H1 (cell line): ENCODE measurements around the gene OR10P1. TPM values are rescaled to one million over a fixed set of nuclear protein-coding genes. Genes with fewer than 3 reads are reported as not detected.

Experiments
- CTCF ChIA-PET: fragments of 300-600 bp; sonication (Branson Sonifier 250); formaldehyde crosslinking; loops from one replicate; lab custom pipeline; 2021; ENCODE audit not compliant: partially characterized antibody; lab: Charles Lee
- POLR2A ChIA-PET: fragments of 300-600 bp; sonication (Branson Sonifier 250); formaldehyde crosslinking; loops from one replicate; lab custom pipeline; 2021; ENCODE audit warnings: inconsistent platforms; ENCODE audit not compliant: partially characterized antibody; lab: Charles Lee
- DNase-seq, 2 experiments: peaks; one replicate each; pipeline versions ENCODE4 v3.0.0 to v3.0.0-alpha.2; 2010 to 2022; ENCODE audit warnings: low spot score in 2 of 2, low read depth in 1 of 2, mixed read lengths in 1 of 2
- FAIRE-seq: peaks from 2 replicates; lab custom pipeline; 2011; peaks lifted over from hg19 to GRCh38; lab: Jason Lieb, UNC
- H2AFZ ChIP-seq: 2 replicates; pipeline ENCODE4 v1.8.1; 2012; ENCODE audit warnings: low read length, inconsistent platforms
- H2AK5ac ChIP-seq: 2 replicates; pipeline ENCODE4 v1.6.1; 2013; ENCODE audit warnings: low read depth, low read length
- H2BK120ac ChIP-seq: replicated peaks from 2 replicates; pipeline ENCODE3; 2013; ENCODE audit warnings: low read depth, low read length, inconsistent platforms
- H2BK12ac ChIP-seq: 2 replicates; pipeline ENCODE4 v1.6.1; 2013; ENCODE audit warnings: low read depth, low read length
- H2BK15ac ChIP-seq: 2 replicates; pipeline ENCODE4 v1.6.1; 2013; ENCODE audit warnings: low read length
- H2BK20ac ChIP-seq: 2 replicates; pipeline ENCODE4 v1.6.1; 2013; ENCODE audit warnings: low read length
- H2BK5ac ChIP-seq: 2 replicates; pipeline ENCODE4 v1.6.1; 2013; ENCODE audit warnings: low read depth, low read length
- H3K14ac ChIP-seq: 2 replicates; pipeline ENCODE4 v1.6.1; 2013; ENCODE audit warnings: inconsistent platforms; ENCODE audit not compliant: insufficient read length
- H3K18ac ChIP-seq: 2 replicates; pipeline ENCODE4 v1.6.1; 2013; ENCODE audit warnings: low read length; ENCODE audit errors: extremely low read depth
- H3K23ac ChIP-seq: 2 replicates; pipeline ENCODE4 v1.6.1; 2013; ENCODE audit warnings: inconsistent platforms; ENCODE audit not compliant: insufficient read length
- H3K23me2 ChIP-seq: 2 replicates; pipeline ENCODE4 v1.6.1; 2013; ENCODE audit warnings: low read depth, low read length
- H3K27ac ChIP-seq: 2 replicates; pipeline ENCODE4 v1.6.1; 2011; ENCODE audit warnings: low read depth, low read length, inconsistent platforms
- H3K27me3 ChIP-seq, 4 experiments: replicated peaks in 1 of 4; 1 replicate in 1 of 4; 2 replicates in 3 of 4; pipeline versions ENCODE4 v1.6.1 to v1.8.1; 2011 to 2013; ENCODE audit warnings: low read length in 3 of 4, mild to moderate bottlenecking in 3 of 4, inconsistent platforms in 2 of 4, mixed read lengths in 2 of 4, moderate library complexity in 1 of 4; ENCODE audit not compliant: control insufficient read depth in 3 of 4, insufficient read depth in 3 of 4; ENCODE audit errors: extremely low read depth in 1 of 4
- H3K36me3 ChIP-seq, 4 experiments: 2 replicates each; pipeline versions ENCODE4 v1.6.1 to v1.8.1; 2011 to 2013; ENCODE audit warnings: mild to moderate bottlenecking in 4 of 4, low read length in 3 of 4, moderate library complexity in 2 of 4, control low read depth in 1 of 4, inconsistent platforms in 1 of 4; ENCODE audit not compliant: insufficient read depth in 4 of 4, control insufficient read depth in 2 of 4
- H3K4ac ChIP-seq: replicated peaks from 2 replicates; pipeline ENCODE3; 2013; ENCODE audit warnings: low read length, low read depth, mixed read lengths, inconsistent platforms; ENCODE audit not compliant: insufficient read length
- H3K4me1 ChIP-seq, 4 experiments: replicated peaks in 1 of 4; 1 replicate in 1 of 4; 2 replicates in 3 of 4; pipeline versions ENCODE4 v1.6.1 to v1.8.1; 2011 to 2013; ENCODE audit warnings: low read length in 3 of 4, inconsistent platforms in 2 of 4, mixed read lengths in 1 of 4; ENCODE audit not compliant: insufficient read depth in 4 of 4, control insufficient read depth in 3 of 4
- H3K4me2 ChIP-seq, 2 experiments: 2 replicates each; pipeline versions ENCODE4 v1.6.1 to v1.8.1; 2011 to 2013; ENCODE audit warnings: low read depth in 2 of 2, low read length in 2 of 2, control low read depth in 1 of 2, inconsistent platforms in 1 of 2, mild to moderate bottlenecking in 1 of 2; ENCODE audit not compliant: insufficient read depth in 1 of 2
- H3K4me3 ChIP-seq, 4 experiments: fragments of 200-600, 300-600 bp in 1 of 4; sonication (generic), shearing (Covaris generic), sonication (Bioruptor Twin) in 1 of 4; 2 replicates each; pipeline versions ENCODE4 v1.5.1 to v1.8.1; 2011 to 2016; ENCODE audit warnings: low read length in 4 of 4, low read depth in 3 of 4, control low read depth in 2 of 4, inconsistent platforms in 2 of 4, mild to moderate bottlenecking in 2 of 4, mixed read lengths in 1 of 4, moderate library complexity in 1 of 4; ENCODE audit not compliant: insufficient read depth in 2 of 4; ENCODE audit errors: extremely low read depth in 1 of 4
- H3K56ac ChIP-seq: replicated peaks from 2 replicates; pipeline ENCODE3; 2013; ENCODE audit warnings: low read depth, mild to moderate bottlenecking, mixed read lengths, low read length, inconsistent platforms; ENCODE audit not compliant: insufficient read length
- H3K79me1 ChIP-seq: 2 replicates; pipeline ENCODE4 v1.6.1; 2013; ENCODE audit warnings: low read depth, low read length, control low read depth
- H3K79me2 ChIP-seq, 2 experiments: 2 replicates each; pipeline versions ENCODE4 v1.6.1 to v1.8.1; 2012 to 2013; ENCODE audit warnings: low read length in 2 of 2, mild to moderate bottlenecking in 2 of 2, inconsistent platforms in 1 of 2; ENCODE audit not compliant: insufficient read depth in 2 of 2, control insufficient read depth in 1 of 2
- H3K9ac ChIP-seq, 4 experiments: replicated peaks in 1 of 4; 1 replicate in 1 of 4; 2 replicates in 3 of 4; pipeline versions ENCODE4 v1.6.1 to v1.8.1; 2011 to 2013; ENCODE audit warnings: low read depth in 3 of 4, low read length in 3 of 4, control low read depth in 2 of 4, mild to moderate bottlenecking in 2 of 4, moderate library complexity in 2 of 4, inconsistent platforms in 1 of 4; ENCODE audit errors: extremely low read depth in 1 of 4
- H3K9me3 ChIP-seq, 2 experiments: 2 replicates each; pipeline versions ENCODE4 v1.6.1 to v1.8.1; 2012 to 2013; ENCODE audit warnings: mild to moderate bottlenecking in 2 of 2, moderate library complexity in 2 of 2, control low read depth in 1 of 2, inconsistent platforms in 1 of 2, low read depth in 1 of 2, low read length in 1 of 2, mixed read lengths in 1 of 2; ENCODE audit not compliant: insufficient read depth in 2 of 2
- H4K20me1 ChIP-seq, 2 experiments: replicated peaks in 1 of 2; 2 replicates each; pipeline versions ENCODE3 to v1.8.1; 2011 to 2013; ENCODE audit warnings: inconsistent platforms in 2 of 2, low read length in 2 of 2, mild to moderate bottlenecking in 1 of 2; ENCODE audit not compliant: insufficient read depth in 2 of 2, control insufficient read depth in 1 of 2
- H4K5ac ChIP-seq: 2 replicates; pipeline ENCODE4 v1.6.1; 2013; ENCODE audit warnings: low read length, low read depth, mixed read lengths, inconsistent platforms; ENCODE audit not compliant: insufficient read length
- H4K8ac ChIP-seq: 2 replicates; pipeline ENCODE4 v1.8.0; 2013; ENCODE audit warnings: mild to moderate bottlenecking, moderate library complexity, low read length, inconsistent platforms; ENCODE audit not compliant: insufficient read depth; ENCODE audit errors: extremely low read depth
- H4K91ac ChIP-seq: replicated peaks from 2 replicates; pipeline ENCODE3; 2013; ENCODE audit warnings: low read length, mixed read lengths, inconsistent platforms; ENCODE audit not compliant: insufficient read length
- CBX8 ChIP-seq: fragments of 300-800, 300-1000 bp; sonication (generic); IDR thresholded peaks from 2 replicates; pipeline ENCODE4 v1.7.1; 2016; ENCODE audit warnings: low read depth, low read length, borderline replicate concordance
- EP300 ChIP-seq, 2 experiments: IDR thresholded peaks; 1 replicate in 1 of 2; 2 replicates in 1 of 2; pipeline ENCODE4 v1.6.1; 2011 to 2012; ENCODE audit warnings: low read depth in 2 of 2, low read length in 2 of 2, mild to moderate bottlenecking in 2 of 2, borderline replicate concordance in 1 of 2, inconsistent platforms in 1 of 2, moderate library complexity in 1 of 2
- GTF2F1 ChIP-seq: IDR thresholded peaks from 2 replicates; pipeline ENCODE4 v1.6.1; 2012; ENCODE audit warnings: low read depth, low read length, improper control_type of control experiment, borderline replicate concordance
- JUN ChIP-seq: IDR thresholded peaks from 2 replicates; pipeline ENCODE4 v1.6.1; 2011; ENCODE audit warnings: low read depth, mild to moderate bottlenecking, improper control_type of control experiment, low read length
- JUND ChIP-seq: IDR thresholded peaks from 2 replicates; pipeline ENCODE4 v1.6.1; 2011; ENCODE audit warnings: mild to moderate bottlenecking, improper control_type of control experiment, low read length
- WGBS, 2 experiments: shearing (Covaris generic) in 1 of 2; methylation state at CpG; one replicate each; pipeline versions ENCODE4 v1.1.6 to v1.1.7; 2013 to 2015; ENCODE audit warnings: low lambda C conversion rate in 2 of 2, mixed read lengths in 2 of 2, inconsistent platforms in 1 of 2, low coverage in 1 of 2, missing lambda C conversion rate in 1 of 2; ENCODE audit not compliant: insufficient replicate concordance in 2 of 2, insufficient coverage in 1 of 2, insufficient read length in 1 of 2; ENCODE audit errors: extremely low coverage in 1 of 2, missing lambda C conversion rate in 1 of 2; 5-methylcytosine and 5-hydroxymethylcytosine counted together
- polyA plus RNA-seq, 7 experiments: library from polyadenylated mRNA; depleted of rRNA in 3 of 7; stranded (reverse) in 5 of 7; unstranded in 2 of 7; fragments of >200 nt in 5 of 7; fragments of 200-250 nt in 2 of 7; gene quantifications; 1 replicate in 5 of 7; 2 replicates in 1 of 7; 4 replicates in 1 of 7; pipeline versions ENCODE4 v1.2.1 to v1.2.3, GENCODE V29; 2011 to 2013; ENCODE audit warnings: missing spikeins in 2 of 7, mixed read lengths in 2 of 7
- total RNA-seq: library from RNA; stranded (reverse); fragmentation: NEBNext Ultra II Directional; extraction: Animal tissue kit (Norgen Biotek cat#: 25700); gene quantifications from 2 replicates; pipeline ENCODE4 v1.2.1, GENCODE V29; 2021

The OR10P1 gene
- total and polyA plus RNA-seq, 2 of the 8 experiments (the other 6 are each of a cell fraction or from before 2014, with no cell fraction given): not detected

GRCh38 chr12:55651299-55651683 lies 14.6 kb downstream of the OR10P1 start:
- H3K4me2 ChIP-seq: no peak overlapping the region
- DNase-seq (no peak), FAIRE-seq (no peak)
- TF ChIP-seq JUND (no peak), EP300 (IDR thresholded peaks at IDR 0.05; ENCODE audit: borderline replicate concordance in 1 of 2, low read depth in 2 of 2, low read length in 2 of 2) (no peak), JUN (no peak), CBX8 (no peak), GTF2F1 (no peak)
- WGBS, 2 experiments: 72% methylated on average over 5 of the region's 5 CpGs; no CpG with 5 or more reads in 1 of the 2 experiments
- no peak overlapping the region for H3K14ac ChIP-seq
- no peaks in the 10 kb centered on the region for H3K27me3 ChIP-seq
- POLR2A ChIA-PET: no interaction called here
- no peak overlapping the region for H2BK20ac ChIP-seq
- H3K9me3 ChIP-seq: peaks cover 8 to 14% of the 10 kb centered on the region in 2 experiments; a peak in 3 of 4 replicates
- no peak overlapping the region for H3K27ac ChIP-seq
- H2BK12ac ChIP-seq: no peak overlapping the region
- no peak overlapping the region for H2BK15ac ChIP-seq
- no peak overlapping the region for H2BK5ac ChIP-seq
- no peak overlapping the region for H4K8ac ChIP-seq
- H3K79me2 ChIP-seq: no peaks in the 10 kb centered on the region
- H4K5ac ChIP-seq: no peak overlapping the region
- no peak overlapping the region; the same call in 1 of the 2 replicates for H3K18ac ChIP-seq
- H4K20me1 ChIP-seq: no peaks in the 10 kb centered on the region
- no peak overlapping the region for H3K4ac ChIP-seq
- H3K23ac ChIP-seq: no peak overlapping the region
- no peaks in the 10 kb centered on the region; a peak in 1 of 8 replicates for H3K36me3 ChIP-seq
- H3K4me1 ChIP-seq: peaks cover 0 to 5% (median 3%) of the 10 kb centered on the region in 4 experiments; a peak in 5 of 7 replicates
- no peaks in the 10 kb centered on the region for H3K79me1 ChIP-seq
- H4K91ac ChIP-seq: no peak overlapping the region
- no peak overlapping the region for H2AK5ac ChIP-seq
- H2BK120ac ChIP-seq: no peak overlapping the region
- H3K23me2 ChIP-seq: no peaks in the 10 kb centered on the region
- CTCF ChIA-PET: no interaction called here
- H2AFZ ChIP-seq: 0 out of 2 replicates have a peak overlapping the region, but pooled peaks have one; percentile 29
- H3K4me3 ChIP-seq: no peak overlapping the region
- no peak overlapping the region for H3K9ac ChIP-seq
- no peak overlapping the region for H3K56ac ChIP-seq
